ENCODE data around the gene ITPRIP. TPM values are rescaled to one million over a fixed set of nuclear protein-coding genes. Genes with fewer than 3 reads are reported as not detected.
A peak's percentile ranks its signal among the peaks of the same experiment; 100 is the strongest.

ITPRIP gene
- polyA plus RNA-seq, 1 of the 3 experiments (the other 2 are of a cell fraction) = 22.1 TPM

DNA sequence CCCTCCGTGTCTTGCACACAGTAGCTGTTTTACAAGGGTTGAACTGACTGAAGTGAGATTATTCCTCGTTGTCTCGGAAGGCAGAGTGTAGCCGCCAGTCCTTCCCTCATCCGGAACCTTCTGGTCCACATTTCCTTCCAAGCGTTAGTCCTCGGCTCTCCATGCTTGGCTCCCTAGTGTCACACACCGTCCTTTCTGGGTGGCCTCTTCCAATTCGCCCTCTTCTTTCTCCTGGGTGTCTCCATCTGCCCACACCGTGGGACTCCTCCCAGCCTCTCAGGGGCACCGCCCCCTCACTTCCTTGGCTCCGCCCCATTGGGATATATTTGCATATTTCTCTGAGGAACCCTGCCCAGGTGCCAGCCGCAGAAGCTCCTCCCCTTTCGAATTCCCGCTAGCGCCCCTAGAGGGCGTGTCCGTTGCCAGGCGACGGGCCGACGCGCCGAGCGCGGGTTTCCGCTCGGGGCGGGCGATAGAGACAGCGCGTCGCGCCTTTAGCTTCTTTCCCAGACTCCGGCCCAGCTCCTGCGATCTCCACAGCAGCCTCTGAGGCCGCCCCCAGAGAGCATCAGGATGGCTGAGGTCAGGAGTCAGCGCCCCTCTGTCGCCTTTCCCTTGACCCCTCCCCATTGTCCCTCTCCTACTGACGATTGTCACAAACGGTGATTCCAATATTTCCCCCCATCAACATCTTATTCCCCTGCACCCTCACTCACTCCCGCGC, 15.2 kb upstream of the ITPRIP start, which contains the start of gene CFAP58:
CFAP58 (plus strand) TSS at position 509 of the 724 bp plus-strand sequence; CDS start at position 574, 65 bp downstream.
- ChIA-PET POLR2A (no interaction called here), CTCF (interaction anchor here (0.5 to 6.1 kb wide), 42 partner anchors 8 to 466 kb away, joined by 3 to 152 read pairs (median 4); partner anchors contain the start of gene ITPRIP)
- Histone ChIP-seq H3K36me3 (replicated peaks in 1 of 2; ENCODE audit: control insufficient read depth in 1 of 2, insufficient read depth in 2 of 2, low read length in 1 of 2) (no peaks in the 10 kb centered on the region), H3K79me2 (ENCODE audit: insufficient read depth) (no peaks in the 10 kb centered on the region), H3F3A (replicated peaks; ENCODE audit: insufficient read depth) (peaks cover 11% of the 10 kb centered on the region), H3K4me1 (ENCODE audit: control insufficient read depth in 1 of 2, insufficient read depth in 2 of 2, low read depth in 1 of 2, low read length in 1 of 2) (peaks cover 5 to 13% of the 10 kb centered on the region in 2 experiments; a peak in 3 of 4 replicates), H3K9me3 (no peaks in the 10 kb centered on the region), H3K27me3 (ENCODE audit: insufficient read depth) (no peaks in the 10 kb centered on the region), H3K27ac (ENCODE audit: low read depth in 2 of 2, low read length in 1 of 2) (0 out of 4 replicates have a peak within 1 kb of the TSS, but pooled peaks of 1 of the 2 experiments have one; percentile 31), H3K9me2 (no peaks in the 10 kb centered on the region), H2AFZ (ENCODE audit: low read depth) (peak within 1 kb of the TSS; percentile 87), H3K4me3 (ENCODE audit: low read depth in 2 of 2, low read length in 1 of 2) (peak within 1 kb of the TSS; percentile 64 to 66), H3K4me2 (peak within 1 kb of the TSS; percentile 77), H4K20me1 (ENCODE audit: insufficient read depth) (no peaks in the 10 kb centered on the region), H3K9ac (peak within 1 kb of the TSS; percentile 52)
- 8% methylated on average over 21 of the region's 43 CpGs for WGBS (ENCODE audit: low lambda C conversion rate)
- DNase-seq = peak; percentile 89
- no peak for TF ChIP-seq JUND (IDR thresholded peaks at IDR 0.05)
- TF ChIP-seq CHD2 (IDR thresholded peaks at IDR 0.05; ENCODE audit: low read length, partially characterized antibody) = no peak
- no peak for TF ChIP-seq FOXM1 (IDR thresholded peaks at IDR 0.05; ENCODE audit: low read depth)
- TF ChIP-seq RXRA (IDR thresholded peaks at IDR 0.05; ENCODE audit: borderline replicate concordance, low read depth) = no peak
- 0 out of 2 replicates have a peak, but pooled peaks have one; percentile 5 for TF ChIP-seq SMC3 (IDR thresholded peaks at IDR 0.05; ENCODE audit: low read depth, low read length)
- no peak for TF ChIP-seq FOSL2 (IDR thresholded peaks at IDR 0.05; ENCODE audit: borderline replicate concordance, low read depth)
- no peak for TF ChIP-seq RCOR1 (IDR thresholded peaks at IDR 0.05; ENCODE audit: low read length)
- no peak for TF ChIP-seq ZBTB33 (IDR thresholded peaks at IDR 0.05; ENCODE audit: borderline replicate concordance, low read depth)
- TF ChIP-seq GATA2 (CRISPR knock-in tag; IDR thresholded peaks at IDR 0.05) = no peak
- no peak for TF ChIP-seq YY1 (IDR thresholded peaks at IDR 0.05; ENCODE audit: low read depth)
- peak; percentile 88; the same call in 1 of the 2 replicates for TF ChIP-seq SIN3A (IDR thresholded peaks at IDR 0.05; ENCODE audit: borderline replicate concordance, low read depth, low read length)
- no peak for TF ChIP-seq TEAD4 (IDR thresholded peaks at IDR 0.05; ENCODE audit: borderline replicate concordance, insufficient read depth)
- TF ChIP-seq TCF12 (IDR thresholded peaks at IDR 0.05) = no peak
- TF ChIP-seq RAD21 (IDR thresholded peaks at IDR 0.05; ENCODE audit: low read length) = peak; percentile 9; the same call in 1 of the 2 replicates
- TF ChIP-seq, protein P1, sequence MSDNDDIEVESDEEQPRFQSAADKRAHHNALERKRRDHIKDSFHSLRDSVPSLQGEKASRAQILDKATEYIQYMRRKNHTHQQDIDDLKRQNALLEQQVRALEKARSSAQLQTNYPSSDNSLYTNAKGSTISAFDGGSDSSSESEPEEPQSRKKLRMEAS (IDR thresholded peaks at IDR 0.05; ENCODE audit: low read depth) = 0 out of 2 replicates have a peak, but pooled peaks have one; percentile 71
- no peak for TF ChIP-seq NFIC (IDR thresholded peaks at IDR 0.05; ENCODE audit: borderline replicate concordance)
- TF ChIP-seq TAF1 (IDR thresholded peaks at IDR 0.05; ENCODE audit: borderline replicate concordance, low read depth, low read length) = no peak
- TF ChIP-seq GABPA (IDR thresholded peaks at IDR 0.05; ENCODE audit: low read depth) = no peak
- TF ChIP-seq POLR2AphosphoS5 (IDR thresholded peaks at IDR 0.05; ENCODE audit: low read depth, low read length) = no peak
- TF ChIP-seq, protein P2, sequence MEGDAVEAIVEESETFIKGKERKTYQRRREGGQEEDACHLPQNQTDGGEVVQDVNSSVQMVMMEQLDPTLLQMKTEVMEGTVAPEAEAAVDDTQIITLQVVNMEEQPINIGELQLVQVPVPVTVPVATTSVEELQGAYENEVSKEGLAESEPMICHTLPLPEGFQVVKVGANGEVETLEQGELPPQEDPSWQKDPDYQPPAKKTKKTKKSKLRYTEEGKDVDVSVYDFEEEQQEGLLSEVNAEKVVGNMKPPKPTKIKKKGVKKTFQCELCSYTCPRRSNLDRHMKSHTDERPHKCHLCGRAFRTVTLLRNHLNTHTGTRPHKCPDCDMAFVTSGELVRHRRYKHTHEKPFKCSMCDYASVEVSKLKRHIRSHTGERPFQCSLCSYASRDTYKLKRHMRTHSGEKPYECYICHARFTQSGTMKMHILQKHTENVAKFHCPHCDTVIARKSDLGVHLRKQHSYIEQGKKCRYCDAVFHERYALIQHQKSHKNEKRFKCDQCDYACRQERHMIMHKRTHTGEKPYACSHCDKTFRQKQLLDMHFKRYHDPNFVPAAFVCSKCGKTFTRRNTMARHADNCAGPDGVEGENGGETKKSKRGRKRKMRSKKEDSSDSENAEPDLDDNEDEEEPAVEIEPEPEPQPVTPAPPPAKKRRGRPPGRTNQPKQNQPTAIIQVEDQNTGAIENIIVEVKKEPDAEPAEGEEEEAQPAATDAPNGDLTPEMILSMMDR (IDR thresholded peaks at IDR 0.05) = peak; percentile 63
- TF ChIP-seq NRF1 (IDR thresholded peaks at IDR 0.05; ENCODE audit: low read depth, low read length) = peak; percentile 28; the same call in 1 of the 2 replicates
- TF ChIP-seq ELF1 (IDR thresholded peaks at IDR 0.05) = no peak
- TF ChIP-seq PBX3 (IDR thresholded peaks at IDR 0.05) = no peak
- no peak for TF ChIP-seq USF1 (IDR thresholded peaks at IDR 0.05; ENCODE audit: borderline replicate concordance, low read depth)
- no peak for TF ChIP-seq IRF3 (IDR thresholded peaks at IDR 0.05; ENCODE audit: low read depth, low read length)
- TF ChIP-seq MXI1 (IDR thresholded peaks at IDR 0.05; ENCODE audit: low read depth, low read length) = peak; percentile 89
- TF ChIP-seq FOXJ3 (CRISPR knock-in tag; IDR thresholded peaks at IDR 0.05) = no peak
- TF ChIP-seq MEF2A (IDR thresholded peaks at IDR 0.05; ENCODE audit: borderline replicate concordance, low read depth) = no peak

Data from SK-N-SH (cell line).